Esophagus muscularis mucosa (tissue), 3 donors: Measurements from ENCODE around the gene NRIP1.

Experiments
- POLR2A ChIP-seq: fragments of 450-650 bp; IDR thresholded peaks from one replicate; pipeline ENCODE4 v1.6.1; 2017; ENCODE audit warnings: antibody characterized with exemption, moderate library complexity, mild to moderate bottlenecking, low read depth
- TF ChIP-seq, protein P1 (sequence below), 3 experiments: fragments of 200-600 bp in 2 of 3; fragments of 450-650 bp in 1 of 3; sonication (generic) in 2 of 3; IDR thresholded peaks; one replicate each; pipeline ENCODE4 v1.5.1; 2017 to 2019; ENCODE audit warnings: antibody characterized with exemption in 3 of 3, mild to moderate bottlenecking in 2 of 3, moderate library complexity in 1 of 3

GRCh38 chr21:14995226-14995625, 69.6 kb downstream of the NRIP1 start:
- TF ChIP-seq POLR2A, result no peak
- TF ChIP-seq, protein P1, sequence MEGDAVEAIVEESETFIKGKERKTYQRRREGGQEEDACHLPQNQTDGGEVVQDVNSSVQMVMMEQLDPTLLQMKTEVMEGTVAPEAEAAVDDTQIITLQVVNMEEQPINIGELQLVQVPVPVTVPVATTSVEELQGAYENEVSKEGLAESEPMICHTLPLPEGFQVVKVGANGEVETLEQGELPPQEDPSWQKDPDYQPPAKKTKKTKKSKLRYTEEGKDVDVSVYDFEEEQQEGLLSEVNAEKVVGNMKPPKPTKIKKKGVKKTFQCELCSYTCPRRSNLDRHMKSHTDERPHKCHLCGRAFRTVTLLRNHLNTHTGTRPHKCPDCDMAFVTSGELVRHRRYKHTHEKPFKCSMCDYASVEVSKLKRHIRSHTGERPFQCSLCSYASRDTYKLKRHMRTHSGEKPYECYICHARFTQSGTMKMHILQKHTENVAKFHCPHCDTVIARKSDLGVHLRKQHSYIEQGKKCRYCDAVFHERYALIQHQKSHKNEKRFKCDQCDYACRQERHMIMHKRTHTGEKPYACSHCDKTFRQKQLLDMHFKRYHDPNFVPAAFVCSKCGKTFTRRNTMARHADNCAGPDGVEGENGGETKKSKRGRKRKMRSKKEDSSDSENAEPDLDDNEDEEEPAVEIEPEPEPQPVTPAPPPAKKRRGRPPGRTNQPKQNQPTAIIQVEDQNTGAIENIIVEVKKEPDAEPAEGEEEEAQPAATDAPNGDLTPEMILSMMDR (IDR thresholded peaks at IDR 0.05), result no peak
